ENCODE measurements around the gene ZNF142.

ZNF142 gene

GRCh38 chr2:218635719-218636118, 23.7 kb downstream of the ZNF142 start:
- peaks cover 78% of the 10 kb centered on the region for H3K36me3 ChIP-seq (ENCODE audit: insufficient read depth, insufficient read length, low read length)

GRCh38 chr2:218631837-218632236, 27.6 kb downstream of the ZNF142 start:
- Histone ChIP-seq H3K4me3 (ENCODE audit: insufficient read length, low read depth) (no peak overlapping the region), H3K9ac (ENCODE audit: insufficient read length, low read depth) (no peak overlapping the region), H3K9me3 (ENCODE audit: insufficient read depth, low read length) (no peaks in the 10 kb centered on the region), H3K4me1 (ENCODE audit: insufficient read depth, insufficient read length) (no peaks in the 10 kb centered on the region), H3K36me3 (ENCODE audit: insufficient read depth, insufficient read length, low read length) (peaks cover 42% of the 10 kb centered on the region), H3K27me3 (ENCODE audit: insufficient read depth, insufficient read length) (no peaks in the 10 kb centered on the region)
- TF ChIP-seq YY1 (IDR thresholded peaks at IDR 0.05; ENCODE audit: insufficient read depth, insufficient read length) (no peak), SUZ12 (IDR thresholded peaks at IDR 0.05; ENCODE audit: extremely low read depth, insufficient read depth, insufficient read length) (no peak), ZNF274 (IDR thresholded peaks at IDR 0.05; ENCODE audit: low read depth, low read length) (no peak)
- DNase-seq (ENCODE audit: low read depth, low spot score), result no peak

More at GRCh38 chr2:218635719-218636118, 23.7 kb downstream of the ZNF142 start:
- H3K4me3 ChIP-seq (ENCODE audit: insufficient read length, low read depth), result no peak overlapping the region
- no peak for TF ChIP-seq SUZ12 (IDR thresholded peaks at IDR 0.05; ENCODE audit: extremely low read depth, insufficient read depth, insufficient read length)
- no peak for TF ChIP-seq ZNF274 (IDR thresholded peaks at IDR 0.05; ENCODE audit: low read depth, low read length)
- TF ChIP-seq YY1 (IDR thresholded peaks at IDR 0.05; ENCODE audit: insufficient read depth, insufficient read length), result no peak
- H3K27me3 ChIP-seq (ENCODE audit: insufficient read depth, insufficient read length), result no peaks in the 10 kb centered on the region
- H3K4me1 ChIP-seq (ENCODE audit: insufficient read depth, insufficient read length), result no peaks in the 10 kb centered on the region
- no peak overlapping the region for H3K9ac ChIP-seq (ENCODE audit: insufficient read length, low read depth)
- H3K9me3 ChIP-seq (ENCODE audit: insufficient read depth, low read length), result no peaks in the 10 kb centered on the region
- no peak for DNase-seq (ENCODE audit: low read depth, low spot score)

GRCh38 chr2:218627939-218628338, 31.5 kb downstream of the ZNF142 start:
- Histone ChIP-seq H3K4me1 (ENCODE audit: insufficient read depth, insufficient read length) (no peaks in the 10 kb centered on the region), H3K27me3 (ENCODE audit: insufficient read depth, insufficient read length) (no peaks in the 10 kb centered on the region), H3K9ac (ENCODE audit: insufficient read length, low read depth) (no peak overlapping the region), H3K4me3 (ENCODE audit: insufficient read length, low read depth) (no peak overlapping the region), H3K9me3 (ENCODE audit: insufficient read depth, low read length) (no peaks in the 10 kb centered on the region), H3K36me3 (ENCODE audit: insufficient read depth, insufficient read length, low read length) (peaks cover 4% of the 10 kb centered on the region)
- no peak for TF ChIP-seq YY1 (IDR thresholded peaks at IDR 0.05; ENCODE audit: insufficient read depth, insufficient read length)
- TF ChIP-seq SUZ12 (IDR thresholded peaks at IDR 0.05; ENCODE audit: extremely low read depth, insufficient read depth, insufficient read length), result no peak
- TF ChIP-seq ZNF274 (IDR thresholded peaks at IDR 0.05; ENCODE audit: low read depth, low read length), result no peak
- no peak for DNase-seq (ENCODE audit: low read depth, low spot score)

- Histone ChIP-seq H3K9me3 (ENCODE audit: insufficient read depth, low read length) (no peaks in the 10 kb centered on the region), H3K4me3 (ENCODE audit: insufficient read length, low read depth) (no peak overlapping the region), H3K4me1 (ENCODE audit: insufficient read depth, insufficient read length) (no peaks in the 10 kb centered on the region), H3K36me3 (ENCODE audit: insufficient read depth, insufficient read length, low read length) (no peaks in the 10 kb centered on the region), H3K9ac (ENCODE audit: insufficient read length, low read depth) (no peak overlapping the region), H3K27me3 (ENCODE audit: insufficient read depth, insufficient read length) (no peaks in the 10 kb centered on the region)
- no peak for DNase-seq (ENCODE audit: low read depth, low spot score)
- TF ChIP-seq ZNF274 (IDR thresholded peaks at IDR 0.05; ENCODE audit: low read depth, low read length) (no peak), YY1 (IDR thresholded peaks at IDR 0.05; ENCODE audit: insufficient read depth, insufficient read length) (no peak), SUZ12 (IDR thresholded peaks at IDR 0.05; ENCODE audit: extremely low read depth, insufficient read depth, insufficient read length) (no peak)
Observed at GRCh38 chr2:218626369-218626768, 33.1 kb downstream of the ZNF142 start.

- no peak for DNase-seq (ENCODE audit: low read depth, low spot score)
- no peaks in the 10 kb centered on the region for H3K4me1 ChIP-seq (ENCODE audit: insufficient read depth, insufficient read length)
- no peak for TF ChIP-seq ZNF274 (IDR thresholded peaks at IDR 0.05; ENCODE audit: low read depth, low read length)
- TF ChIP-seq YY1 (IDR thresholded peaks at IDR 0.05; ENCODE audit: insufficient read depth, insufficient read length), result no peak
- no peak for TF ChIP-seq SUZ12 (IDR thresholded peaks at IDR 0.05; ENCODE audit: extremely low read depth, insufficient read depth, insufficient read length)
- H3K27me3 ChIP-seq (ENCODE audit: insufficient read depth, insufficient read length), result no peaks in the 10 kb centered on the region
- H3K9ac ChIP-seq (ENCODE audit: insufficient read length, low read depth), result no peak overlapping the region
- H3K36me3 ChIP-seq (ENCODE audit: insufficient read depth, insufficient read length, low read length), result no peaks in the 10 kb centered on the region
- H3K9me3 ChIP-seq (ENCODE audit: insufficient read depth, low read length), result no peaks in the 10 kb centered on the region
- H3K4me3 ChIP-seq (ENCODE audit: insufficient read length, low read depth), result no peak overlapping the region
Observed at GRCh38 chr2:218623366-218623705, 36.1 kb downstream of the ZNF142 start.

- no peak overlapping the region for H3K9ac ChIP-seq (ENCODE audit: insufficient read length, low read depth)
- no peaks in the 10 kb centered on the region for H3K36me3 ChIP-seq (ENCODE audit: insufficient read depth, insufficient read length, low read length)
- no peaks in the 10 kb centered on the region for H3K9me3 ChIP-seq (ENCODE audit: insufficient read depth, low read length)
- no peaks in the 10 kb centered on the region for H3K4me1 ChIP-seq (ENCODE audit: insufficient read depth, insufficient read length)
- no peak for TF ChIP-seq YY1 (IDR thresholded peaks at IDR 0.05; ENCODE audit: insufficient read depth, insufficient read length)
- no peak for TF ChIP-seq SUZ12 (IDR thresholded peaks at IDR 0.05; ENCODE audit: extremely low read depth, insufficient read depth, insufficient read length)
- no peak for TF ChIP-seq ZNF274 (IDR thresholded peaks at IDR 0.05; ENCODE audit: low read depth, low read length)
- no peak for DNase-seq (ENCODE audit: low read depth, low spot score)
- H3K27me3 ChIP-seq (ENCODE audit: insufficient read depth, insufficient read length), result no peaks in the 10 kb centered on the region
- H3K4me3 ChIP-seq (ENCODE audit: insufficient read length, low read depth), result no peak overlapping the region
Observed at GRCh38 chr2:218622606-218623365, 36.6 kb downstream of the ZNF142 start.

GRCh38 chr2:218621007-218621406, 38.4 kb downstream of the ZNF142 start:
- no peak for DNase-seq (ENCODE audit: low read depth, low spot score)
- TF ChIP-seq YY1 (IDR thresholded peaks at IDR 0.05; ENCODE audit: insufficient read depth, insufficient read length) (no peak), ZNF274 (IDR thresholded peaks at IDR 0.05; ENCODE audit: low read depth, low read length) (no peak), SUZ12 (IDR thresholded peaks at IDR 0.05; ENCODE audit: extremely low read depth, insufficient read depth, insufficient read length) (no peak)
- Histone ChIP-seq H3K4me3 (ENCODE audit: insufficient read length, low read depth) (no peak overlapping the region), H3K4me1 (ENCODE audit: insufficient read depth, insufficient read length) (no peaks in the 10 kb centered on the region), H3K9ac (ENCODE audit: insufficient read length, low read depth) (no peak overlapping the region), H3K36me3 (ENCODE audit: insufficient read depth, insufficient read length, low read length) (no peaks in the 10 kb centered on the region), H3K9me3 (ENCODE audit: insufficient read depth, low read length) (no peaks in the 10 kb centered on the region), H3K27me3 (ENCODE audit: insufficient read depth, insufficient read length) (no peaks in the 10 kb centered on the region)
